D341Med (cell line): Measurements from ENCODE around the gene COA8.
"Not testable (repeated sequence)": the region's sequence is repeated elsewhere in the genome, so short reads cannot be mapped to it uniquely, and the experiment has no call there.

Experiments used
- DNase-seq: peaks from one replicate; pipeline ENCODE4 v3.0.0; 2012; ENCODE audit warnings: low spot score

COA8 gene

GRCh38 chr14:103562429-103563225, at the start of gene COA8, which contains the start of gene BAG5:
Gene COA8, plus strand, starts transcription at chr14:103562960. Its CDS starts 42 bp downstream, at chr14:103563002.
Gene BAG5, minus strand, starts transcription at chr14:103562657. Its CDS starts 1,493 bp downstream, at chr14:103561164.
- DNase-seq, result peak; percentile 97

GRCh38 chr14:103514596-103515421, 48.0 kb upstream of the COA8 start:
- peak; percentile 28 for DNase-seq

DNA sequence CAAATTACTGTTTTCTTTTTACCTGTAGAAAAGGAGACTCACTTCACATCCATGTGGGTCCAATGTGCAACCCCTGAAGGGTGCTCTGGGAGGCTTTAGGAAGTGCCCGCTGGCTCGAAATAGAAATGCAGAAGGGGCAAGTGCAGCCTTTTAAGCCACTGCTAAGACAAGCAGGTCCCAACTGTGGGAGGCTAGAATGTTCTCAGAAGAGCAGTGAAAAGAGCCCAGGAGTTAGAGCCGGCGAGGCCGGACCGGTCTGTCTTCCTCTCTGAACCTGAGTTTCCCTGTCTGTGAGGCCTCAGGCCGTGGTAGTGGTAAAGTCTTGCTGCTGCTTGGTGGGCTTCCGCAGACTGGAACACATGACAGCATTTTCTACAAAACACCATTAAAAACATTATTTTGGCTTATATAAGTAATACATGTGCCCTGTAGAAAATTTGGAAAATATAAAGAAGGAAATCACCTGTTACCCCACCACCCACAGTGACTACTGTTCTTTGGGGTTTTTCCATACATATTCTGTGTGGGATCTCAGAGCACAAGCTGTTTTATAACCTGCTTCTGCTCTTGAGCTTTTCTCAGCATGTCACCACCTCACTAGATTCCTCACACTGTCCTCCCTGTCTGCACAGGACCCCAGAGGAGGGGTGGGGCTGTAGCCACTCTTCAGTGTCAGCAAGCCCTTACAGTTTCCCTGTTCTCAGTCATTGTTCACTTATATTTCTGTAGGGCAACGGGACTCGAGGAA, 46.2 kb upstream of the COA8 start:
- no peak for DNase-seq

DNA sequence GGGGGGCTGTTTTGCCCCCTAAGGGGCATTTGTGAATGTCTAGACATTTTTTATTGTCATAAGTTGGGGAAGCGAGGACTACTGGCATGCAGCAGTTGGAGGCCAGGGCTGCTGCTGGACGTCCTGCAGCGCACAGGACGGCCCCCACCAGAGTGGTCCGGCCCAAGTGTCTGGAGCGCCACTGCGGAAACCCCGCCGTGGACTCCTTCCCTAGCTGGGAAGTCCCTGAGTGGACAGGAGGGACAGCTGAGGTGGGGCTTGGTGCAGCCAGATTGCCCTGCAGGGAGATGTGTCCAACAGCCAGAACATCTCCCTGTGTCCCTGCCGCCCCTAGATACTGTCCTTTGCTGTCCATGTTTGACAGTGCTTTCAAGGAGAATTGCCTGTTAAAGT, 45.6 kb upstream of the COA8 start:
- no peak for DNase-seq

DNA sequence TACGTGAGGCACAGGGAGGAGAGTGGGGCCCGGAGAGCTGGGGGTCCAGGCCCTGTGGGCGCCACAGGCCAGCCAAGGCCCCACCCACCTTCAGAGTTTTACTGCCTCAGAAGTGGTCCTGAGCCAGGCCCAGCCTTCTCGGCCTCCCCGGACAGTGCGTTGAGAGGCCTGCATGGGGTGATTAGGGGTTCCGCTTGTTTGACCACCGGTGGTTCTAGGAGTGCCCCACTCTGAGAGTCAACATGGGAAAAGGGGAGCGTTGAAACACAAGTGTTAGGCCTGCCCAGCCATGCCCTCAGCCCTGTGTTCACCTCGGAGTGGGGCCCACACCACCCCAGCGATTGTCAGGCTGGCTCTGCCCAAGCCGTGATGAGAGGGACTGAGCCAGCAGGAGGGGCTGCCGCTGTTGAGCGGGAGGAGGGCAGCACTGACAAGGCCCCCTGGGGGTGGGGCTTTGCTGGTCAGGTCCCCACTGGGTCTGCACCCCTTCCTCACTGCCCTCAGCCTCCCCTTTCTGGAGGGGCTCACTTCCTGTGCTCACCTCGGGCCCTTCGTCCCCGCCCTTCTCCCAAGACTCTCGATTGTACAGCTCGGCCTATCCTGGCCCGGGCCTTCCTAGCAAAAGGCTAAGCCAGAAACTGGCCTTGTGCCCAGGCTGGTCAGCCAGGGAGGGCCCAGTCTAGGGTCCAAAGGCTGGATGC, 44.9 kb upstream of the COA8 start:
- DNase-seq, result peak; percentile 31

GRCh38 chr14:103518422-103519042, 44.2 kb upstream of the COA8 start:
- DNase-seq, result peak; percentile 89

GRCh38 chr14:103519043-103519836, 43.5 kb upstream of the COA8 start:
- no peak for DNase-seq

DNA sequence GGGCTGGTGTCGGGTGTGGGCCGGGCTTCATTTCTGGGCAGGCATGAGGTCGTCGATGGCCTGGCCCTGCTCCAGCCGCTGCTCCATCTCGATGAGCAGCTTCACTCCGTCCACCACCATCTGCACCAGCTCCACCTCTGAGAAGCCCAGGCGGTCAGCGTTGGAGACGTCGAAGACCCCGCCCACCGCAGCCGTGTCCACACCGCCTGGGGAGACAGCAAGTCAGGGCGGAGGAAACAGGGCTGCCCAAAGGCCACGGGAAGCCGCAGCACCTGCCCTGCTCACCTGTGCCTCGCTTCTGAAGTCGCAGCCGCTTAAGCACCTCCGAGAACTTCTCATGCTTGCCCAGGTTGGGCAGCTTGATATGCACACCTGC, 42.9 kb upstream of the COA8 start:
- no peak for DNase-seq

DNA sequence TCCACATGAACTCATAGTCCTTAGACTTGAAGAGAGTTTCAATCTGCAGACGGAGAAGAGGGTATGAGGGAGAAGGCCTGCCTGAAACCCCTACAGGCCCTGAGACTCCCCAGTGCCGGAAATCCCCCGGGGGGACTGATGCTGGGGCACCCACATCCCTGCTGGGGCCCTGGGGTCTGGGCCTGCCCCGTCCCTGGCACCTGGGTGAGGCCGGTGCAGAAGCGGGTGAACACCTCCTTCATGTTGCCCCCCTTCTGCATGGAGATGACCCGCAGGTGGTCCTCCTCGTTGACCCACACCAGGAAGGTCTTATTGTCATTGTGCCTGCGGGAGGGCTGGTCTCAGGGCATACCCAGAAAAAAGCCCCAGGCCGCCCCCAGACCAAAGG, 42.5 kb upstream of the COA8 start:
- DNase-seq, result no peak

- peak; percentile 91 for DNase-seq
These were observed 41.9 kb upstream of the COA8 start for GRCh38 chr14:103520657-103521437.

DNA sequence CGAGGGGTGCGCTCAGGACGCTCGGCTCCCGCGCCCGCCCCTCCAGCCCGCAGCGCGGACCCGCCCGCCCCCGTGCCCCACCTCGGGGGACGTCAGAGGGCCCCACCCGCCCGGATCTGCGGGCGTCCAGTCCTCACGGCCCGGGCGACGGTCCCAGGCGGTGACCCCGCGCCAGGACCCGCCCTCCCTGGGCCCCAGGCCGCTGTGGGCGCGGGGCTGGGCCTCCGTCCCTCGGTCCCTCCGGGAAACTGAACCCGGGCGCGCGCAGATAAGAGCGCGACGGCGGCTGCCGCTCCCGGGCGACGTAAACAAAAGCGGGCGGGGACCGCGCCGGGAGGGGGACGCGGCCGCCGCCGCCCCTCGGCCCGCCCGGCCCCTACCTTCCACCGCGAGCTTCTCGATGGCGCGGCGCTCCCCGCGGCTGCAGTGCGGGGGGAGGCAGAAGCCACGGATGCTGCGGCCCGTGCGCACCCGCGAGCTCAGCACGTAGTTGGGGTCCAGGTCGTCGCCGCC, 41.3 kb upstream of the COA8 start:
- DNase-seq, result peak; percentile 67

DNA sequence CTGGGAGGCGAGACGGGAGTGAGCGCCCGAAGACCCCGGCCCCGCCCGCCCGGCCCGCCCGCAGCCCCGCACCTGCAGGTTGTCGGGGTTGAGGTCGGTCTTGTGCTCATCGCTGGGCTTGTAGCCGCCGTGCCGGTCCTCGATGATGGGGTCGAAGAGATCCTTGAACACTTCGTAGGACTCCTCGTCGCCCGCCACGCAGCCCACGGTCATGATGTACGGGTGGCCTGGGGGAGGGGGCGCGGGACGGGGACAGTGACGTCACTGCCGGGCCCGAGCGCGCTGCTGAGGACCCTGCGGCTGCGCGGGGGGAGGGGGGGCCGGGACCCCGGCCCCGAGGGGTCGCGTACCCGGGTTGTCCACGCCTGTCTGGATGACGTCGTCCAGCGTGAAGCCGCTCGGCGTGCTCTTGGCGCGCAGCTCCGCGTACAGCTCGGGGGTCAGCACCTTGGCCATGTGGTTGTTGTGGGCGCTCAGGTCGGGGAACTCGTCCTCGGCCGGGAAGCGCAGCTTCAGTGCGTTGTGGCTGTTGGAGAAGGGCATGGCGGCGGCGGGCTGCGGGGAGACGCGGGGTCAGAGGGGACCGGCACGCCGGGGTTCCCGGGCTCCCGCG, 40.7 kb upstream of the COA8 start:
- peak; percentile 81 for DNase-seq

GRCh38 chr14:103522649-103523574, 39.8 kb upstream of the COA8 start, which contains the start of gene CKB:
Gene CKB, minus strand, starts transcription at chr14:103522830. Its CDS starts 337 bp downstream, at chr14:103522493.
- peak; percentile 96 for DNase-seq

DNA sequence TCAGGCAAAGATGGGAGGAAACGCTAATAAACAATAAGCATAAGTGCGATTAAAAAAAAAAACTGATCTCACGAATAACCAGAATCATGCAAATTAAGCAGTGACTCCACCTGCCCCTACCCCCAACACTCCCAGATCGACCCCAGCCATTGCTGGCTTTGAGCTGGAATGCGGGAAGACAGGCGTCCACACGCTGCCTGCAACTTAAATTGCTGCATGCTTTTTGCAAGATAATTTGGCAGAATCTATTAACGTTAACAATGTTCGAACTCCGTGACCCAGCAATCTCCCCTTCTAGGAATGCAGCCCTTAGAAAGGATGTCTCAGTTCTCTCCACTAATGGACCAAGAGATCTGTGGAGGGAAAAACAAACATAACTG, 39.2 kb upstream of the COA8 start:
- DNase-seq, result no peak

DNA sequence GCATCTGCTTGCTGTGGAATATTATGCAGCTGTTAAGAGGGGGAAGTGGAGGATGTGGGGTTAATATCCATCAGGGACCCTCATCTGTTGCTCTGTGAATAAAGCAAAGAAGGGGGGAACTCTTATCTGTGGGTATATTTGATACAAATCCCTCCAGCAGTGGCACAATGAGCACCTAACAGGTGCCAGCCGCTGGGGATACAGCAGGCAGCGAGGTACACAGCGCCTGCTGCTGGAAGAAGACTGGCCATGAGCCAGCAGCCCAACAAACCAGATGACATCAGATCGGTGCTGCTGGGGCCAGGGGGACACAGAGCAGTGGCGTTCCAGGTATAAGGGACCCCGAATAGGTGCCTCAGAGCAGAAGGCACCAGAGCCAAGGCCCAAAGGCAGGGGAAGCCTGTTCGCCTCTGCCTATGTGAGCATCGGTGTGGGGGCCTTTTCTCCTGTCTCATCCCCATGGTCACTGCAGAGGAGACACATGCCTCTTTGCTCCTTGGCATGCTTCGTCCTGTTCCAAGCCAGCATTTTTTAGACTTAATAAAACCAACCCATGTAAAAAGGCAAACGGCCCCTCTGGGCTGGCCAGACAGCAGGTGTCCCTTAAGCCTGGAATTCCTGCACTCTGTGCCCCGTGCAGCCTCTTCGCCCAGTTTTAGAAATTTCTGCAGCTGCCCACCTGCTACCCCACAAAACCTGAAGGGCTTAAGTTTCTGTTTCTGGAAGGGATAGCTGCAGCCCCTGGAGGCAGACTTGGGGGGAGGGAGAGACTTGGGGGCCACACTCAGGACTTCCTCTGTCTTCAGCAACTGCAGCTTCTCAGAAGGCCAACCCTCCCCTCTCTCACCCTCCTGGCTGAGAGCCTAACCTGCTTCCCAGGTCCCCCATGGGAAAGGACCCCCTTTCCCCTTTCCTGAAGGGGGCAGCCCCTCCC, 38.5 kb upstream of the COA8 start:
- no peak for DNase-seq

GRCh38 chr14:103525430-103526246, 37.1 kb upstream of the COA8 start:
- not testable (repeated sequence) for DNase-seq
